ENCODE data around the gene ANKRD33B.

ANKRD33B gene

GRCh38 chr5:10678244-10678643 is 114.4 kb downstream of the ANKRD33B start:
- TF ChIP-seq CTCF (IDR thresholded peaks at IDR 0.05; ENCODE audit: low read depth, low read length, missing control alignments), result no peak
- Histone ChIP-seq H3K36me3 (replicated peaks) (peaks cover 39% of the 10 kb centered on the region), H3K4me3 (ENCODE audit: low read depth, low read length) (no peak overlapping the region), H3K27me3 (replicated peaks) (no peaks in the 10 kb centered on the region), H3K27ac (no peak overlapping the region)
- no peak for DNase-seq
- in situ Hi-C loops (cut with HindIII; ENCODE audit: low pct_ligation_motif_present, low sequenced_read_pairs), result no loop called here

- Histone ChIP-seq H3K27ac (no peak overlapping the region), H3K4me3 (ENCODE audit: low read depth, low read length) (no peak overlapping the region), H3K36me3 (replicated peaks) (peaks cover 40% of the 10 kb centered on the region), H3K27me3 (replicated peaks) (no peaks in the 10 kb centered on the region)
- in situ Hi-C loops (cut with HindIII; ENCODE audit: low pct_ligation_motif_present, low sequenced_read_pairs), result no loop called here
- DNase-seq, result no peak
- TF ChIP-seq CTCF (IDR thresholded peaks at IDR 0.05; ENCODE audit: low read depth, low read length, missing control alignments), result no peak
These were observed 115.6 kb downstream of the ANKRD33B start for GRCh38 chr5:10679336-10679988.

GRCh38 chr5:10680876-10681481 is 117.1 kb downstream of the ANKRD33B start:
- in situ Hi-C loops (cut with HindIII; ENCODE audit: low pct_ligation_motif_present, low sequenced_read_pairs), result no loop called here
- peaks cover 40% of the 10 kb centered on the region for H3K36me3 ChIP-seq (replicated peaks)
- TF ChIP-seq CTCF (IDR thresholded peaks at IDR 0.05; ENCODE audit: low read depth, low read length, missing control alignments), result no peak
- no peak overlapping the region for H3K27ac ChIP-seq
- no peak for DNase-seq
- H3K4me3 ChIP-seq (ENCODE audit: low read depth, low read length), result no peak overlapping the region
- H3K27me3 ChIP-seq (replicated peaks), result no peaks in the 10 kb centered on the region

GRCh38 chr5:10681731-10682679 is 118.1 kb downstream of the ANKRD33B start:
- TF ChIP-seq CTCF (IDR thresholded peaks at IDR 0.05; ENCODE audit: low read depth, low read length, missing control alignments), result no peak
- Histone ChIP-seq H3K4me3 (ENCODE audit: low read depth, low read length) (no peak overlapping the region), H3K27ac (no peak overlapping the region), H3K27me3 (replicated peaks) (no peaks in the 10 kb centered on the region), H3K36me3 (replicated peaks) (peaks cover 40% of the 10 kb centered on the region)
- DNase-seq, result no peak
- in situ Hi-C loops (cut with HindIII; ENCODE audit: low pct_ligation_motif_present, low sequenced_read_pairs), result no loop called here

- H3K4me3 ChIP-seq (ENCODE audit: low read depth, low read length), result no peak overlapping the region
- H3K36me3 ChIP-seq (replicated peaks), result peaks cover 31% of the 10 kb centered on the region
- TF ChIP-seq CTCF (IDR thresholded peaks at IDR 0.05; ENCODE audit: low read depth, low read length, missing control alignments), result no peak
- in situ Hi-C loops (cut with HindIII; ENCODE audit: low pct_ligation_motif_present, low sequenced_read_pairs), result no loop called here
- no peak for DNase-seq
- no peaks in the 10 kb centered on the region for H3K27me3 ChIP-seq (replicated peaks)
- H3K27ac ChIP-seq, result no peak overlapping the region
These were observed 119.1 kb downstream of the ANKRD33B start for GRCh38 chr5:10682801-10683525.
